ENCODE results near the gene GRAMD2B.

GRAMD2B gene

DNA sequence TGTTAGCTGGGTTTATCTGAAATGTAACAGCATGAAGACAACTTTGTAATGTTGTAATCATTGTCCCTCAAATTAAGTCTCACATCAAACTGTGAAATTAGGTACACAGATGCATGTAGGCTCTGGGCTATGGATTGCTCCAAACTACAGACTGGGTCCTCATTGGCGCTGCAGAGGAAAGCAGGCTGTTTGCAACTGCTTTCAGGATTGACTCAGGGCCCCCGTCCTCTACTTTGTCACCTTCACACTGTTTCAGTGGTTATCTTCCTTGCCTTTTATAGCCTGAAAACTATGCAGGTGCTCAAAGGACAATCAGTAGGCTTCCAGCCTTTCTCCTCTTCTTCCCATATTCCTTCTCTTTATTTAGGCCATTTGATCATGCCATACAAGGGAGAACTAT lies 18.0 kb downstream of the GRAMD2B start:
- no peaks in the 10 kb centered on the region for H4K20me1 ChIP-seq (ENCODE audit: insufficient read depth, low read length, poor library complexity, severe bottlenecking)
- no peak for TF ChIP-seq CTCF (conservative IDR thresholded peaks at IDR 0.05; ENCODE audit: low read length)
- TF ChIP-seq EZH2phosphoT487 (IDR thresholded peaks at IDR 0.05; ENCODE audit: borderline replicate concordance): no peak
- H3K4me3 ChIP-seq (ENCODE audit: low read length, poor library complexity, severe bottlenecking): no peak overlapping the region
- no peaks in the 10 kb centered on the region for H3K9me3 ChIP-seq (ENCODE audit: insufficient read depth, low read depth, low read length)
- H3K36me3 ChIP-seq (ENCODE audit: insufficient read depth, low read length): no peaks in the 10 kb centered on the region
- H3K4me2 ChIP-seq (ENCODE audit: low read depth, low read length, poor library complexity, severe bottlenecking): no peak overlapping the region
- H3F3A ChIP-seq (ENCODE audit: low read depth): no peaks in the 10 kb centered on the region
- H2AFZ ChIP-seq (ENCODE audit: low read length): no peak overlapping the region
- no peaks in the 10 kb centered on the region for H3K27me3 ChIP-seq (ENCODE audit: insufficient read depth, low read length, poor library complexity, severe bottlenecking)
- no peaks in the 10 kb centered on the region for H3K79me2 ChIP-seq (ENCODE audit: insufficient read depth, low read length)
- no peak overlapping the region for H3K9ac ChIP-seq (ENCODE audit: low read depth, low read length, poor library complexity, severe bottlenecking)
- H3K9me2 ChIP-seq (replicated peaks; ENCODE audit: low read depth, low read length): no peaks in the 10 kb centered on the region
- peaks cover 6% of the 10 kb centered on the region for H3K4me1 ChIP-seq (ENCODE audit: insufficient read depth, low read length, poor library complexity, severe bottlenecking)

DNA sequence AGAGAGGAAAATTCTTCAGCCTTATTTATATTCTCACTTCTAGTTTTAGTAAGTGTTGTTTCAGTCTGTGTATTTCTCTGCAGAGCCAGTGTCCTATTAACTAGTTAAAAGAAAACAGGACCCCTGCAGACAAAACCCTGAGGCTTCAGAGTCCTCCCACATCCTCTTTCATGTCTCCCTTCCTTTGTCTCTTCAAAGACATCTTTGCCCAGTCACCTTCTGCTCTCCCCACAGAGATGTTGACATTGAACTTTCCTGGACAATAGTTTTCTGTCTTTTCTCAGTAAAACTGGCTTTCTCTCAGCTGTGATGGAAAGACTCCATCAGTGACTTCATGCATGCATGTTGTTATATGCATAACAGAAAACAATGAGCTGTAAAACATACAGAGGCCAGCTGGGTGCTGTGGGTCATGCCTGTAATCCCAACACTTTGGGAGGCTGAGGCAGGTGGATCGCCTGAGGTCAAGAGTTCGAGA lies 20.2 kb downstream of the GRAMD2B start:
- no peak overlapping the region for H3K9ac ChIP-seq (ENCODE audit: low read depth, low read length, poor library complexity, severe bottlenecking)
- H3K9me2 ChIP-seq (replicated peaks; ENCODE audit: low read depth, low read length): no peaks in the 10 kb centered on the region
- no peak overlapping the region for H3K4me3 ChIP-seq (ENCODE audit: low read length, poor library complexity, severe bottlenecking)
- H3K4me2 ChIP-seq (ENCODE audit: low read depth, low read length, poor library complexity, severe bottlenecking): no peak overlapping the region
- no peaks in the 10 kb centered on the region for H4K20me1 ChIP-seq (ENCODE audit: insufficient read depth, low read length, poor library complexity, severe bottlenecking)
- H3K79me2 ChIP-seq (ENCODE audit: insufficient read depth, low read length): no peaks in the 10 kb centered on the region
- H2AFZ ChIP-seq (ENCODE audit: low read length): no peak overlapping the region
- TF ChIP-seq EZH2phosphoT487 (IDR thresholded peaks at IDR 0.05; ENCODE audit: borderline replicate concordance): no peak
- TF ChIP-seq CTCF (conservative IDR thresholded peaks at IDR 0.05; ENCODE audit: low read length): no peak
- no peaks in the 10 kb centered on the region for H3K27me3 ChIP-seq (ENCODE audit: insufficient read depth, low read length, poor library complexity, severe bottlenecking)
- H3K4me1 ChIP-seq (ENCODE audit: insufficient read depth, low read length, poor library complexity, severe bottlenecking): peaks cover 6% of the 10 kb centered on the region
- H3F3A ChIP-seq (ENCODE audit: low read depth): no peaks in the 10 kb centered on the region
- H3K9me3 ChIP-seq (ENCODE audit: insufficient read depth, low read depth, low read length): no peaks in the 10 kb centered on the region
- H3K36me3 ChIP-seq (ENCODE audit: insufficient read depth, low read length): no peaks in the 10 kb centered on the region

- Histone ChIP-seq H3K27me3 (ENCODE audit: insufficient read depth, low read length, poor library complexity, severe bottlenecking) (no peaks in the 10 kb centered on the region), H3K4me1 (ENCODE audit: insufficient read depth, low read length, poor library complexity, severe bottlenecking) (peaks cover 6% of the 10 kb centered on the region), H3K36me3 (ENCODE audit: insufficient read depth, low read length) (no peaks in the 10 kb centered on the region), H3K9me3 (ENCODE audit: insufficient read depth, low read depth, low read length) (no peaks in the 10 kb centered on the region), H3F3A (ENCODE audit: low read depth) (no peaks in the 10 kb centered on the region), H3K9ac (ENCODE audit: low read depth, low read length, poor library complexity, severe bottlenecking) (no peak overlapping the region), H2AFZ (ENCODE audit: low read length) (no peak overlapping the region), H3K4me2 (ENCODE audit: low read depth, low read length, poor library complexity, severe bottlenecking) (no peak overlapping the region), H4K20me1 (ENCODE audit: insufficient read depth, low read length, poor library complexity, severe bottlenecking) (no peaks in the 10 kb centered on the region), H3K9me2 (replicated peaks; ENCODE audit: low read depth, low read length) (no peaks in the 10 kb centered on the region), H3K4me3 (ENCODE audit: low read length, poor library complexity, severe bottlenecking) (no peak overlapping the region), H3K79me2 (ENCODE audit: insufficient read depth, low read length) (no peaks in the 10 kb centered on the region)
- TF ChIP-seq CTCF (conservative IDR thresholded peaks at IDR 0.05; ENCODE audit: low read length) (no peak), EZH2phosphoT487 (IDR thresholded peaks at IDR 0.05; ENCODE audit: borderline replicate concordance) (no peak)
These were observed 20.9 kb downstream of the GRAMD2B start for GRCh38 chr5:126444137-126444536.

Data from Loucy (cell line).